Right lobe of liver (tissue), 4 donors: ENCODE results near the gene SOBP.

Experiments used
- POLR2A ChIP-seq: fragments of 450-650 bp; IDR thresholded peaks from one replicate; pipeline ENCODE4 v1.6.1; 2017; ENCODE audit warnings: antibody characterized with exemption, mild to moderate bottlenecking
- TF ChIP-seq, protein P1 (sequence below), 4 donors: fragments of 200-600 bp in 3 of 4; fragments of 450-650 bp in 1 of 4; IDR thresholded peaks; one replicate each; pipeline versions ENCODE4 v1.5.1 to v1.8.0; 2016 to 2022; ENCODE audit warnings: antibody characterized with exemption in 4 of 4, mild to moderate bottlenecking in 2 of 4
- donor health status: DM: no; HTN: no; CAD: no.
- donor health status: DM: no; HTN: no; CAD: no.
- donor health status: DM: no; HTN: yes; CAD: no.

DNA sequence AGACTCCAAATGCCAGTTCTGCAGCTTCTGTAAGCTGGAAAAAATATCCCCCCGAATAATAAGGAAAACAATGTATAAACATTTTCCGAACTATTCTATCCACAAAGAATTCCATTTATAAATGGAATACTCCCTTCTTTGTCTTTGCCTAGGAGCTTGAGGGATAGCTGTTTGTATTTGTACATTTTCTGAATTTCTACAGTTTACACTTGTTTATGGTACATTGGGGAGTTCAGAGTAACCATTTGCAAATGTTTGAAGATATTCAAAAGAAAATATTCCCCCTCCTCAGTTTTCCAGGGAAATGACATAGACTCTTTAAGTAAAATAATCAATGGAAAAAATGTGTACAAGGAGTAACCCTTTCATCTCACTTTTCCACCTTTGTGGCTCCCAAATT is 149.6 kb downstream of the SOBP start:
- TF ChIP-seq POLR2A, result no peak
- TF ChIP-seq, protein P1, sequence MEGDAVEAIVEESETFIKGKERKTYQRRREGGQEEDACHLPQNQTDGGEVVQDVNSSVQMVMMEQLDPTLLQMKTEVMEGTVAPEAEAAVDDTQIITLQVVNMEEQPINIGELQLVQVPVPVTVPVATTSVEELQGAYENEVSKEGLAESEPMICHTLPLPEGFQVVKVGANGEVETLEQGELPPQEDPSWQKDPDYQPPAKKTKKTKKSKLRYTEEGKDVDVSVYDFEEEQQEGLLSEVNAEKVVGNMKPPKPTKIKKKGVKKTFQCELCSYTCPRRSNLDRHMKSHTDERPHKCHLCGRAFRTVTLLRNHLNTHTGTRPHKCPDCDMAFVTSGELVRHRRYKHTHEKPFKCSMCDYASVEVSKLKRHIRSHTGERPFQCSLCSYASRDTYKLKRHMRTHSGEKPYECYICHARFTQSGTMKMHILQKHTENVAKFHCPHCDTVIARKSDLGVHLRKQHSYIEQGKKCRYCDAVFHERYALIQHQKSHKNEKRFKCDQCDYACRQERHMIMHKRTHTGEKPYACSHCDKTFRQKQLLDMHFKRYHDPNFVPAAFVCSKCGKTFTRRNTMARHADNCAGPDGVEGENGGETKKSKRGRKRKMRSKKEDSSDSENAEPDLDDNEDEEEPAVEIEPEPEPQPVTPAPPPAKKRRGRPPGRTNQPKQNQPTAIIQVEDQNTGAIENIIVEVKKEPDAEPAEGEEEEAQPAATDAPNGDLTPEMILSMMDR (IDR thresholded peaks at IDR 0.05), result no peak
